AG04449 (cell line): Measurements from ENCODE around the gene MEX3A.
A peak's percentile ranks its signal among the peaks of the same experiment; 100 is the strongest.
"Not testable (repeated sequence)": the region's sequence is repeated elsewhere in the genome, so short reads cannot be mapped to it uniquely, and the experiment has no call there.

Experiments
- CTCF ChIA-PET: fragments of 350-600 bp; formaldehyde crosslinking; extraction: SDS; loops from one replicate; lab custom pipeline; 2021; ENCODE audit warnings: antibody characterized with exemption; lab: Yijun Ruan, JAX
- POLR2A ChIA-PET: fragments of 400-600, 350-600 bp; formaldehyde crosslinking; extraction: SDS; loops from one replicate; lab custom pipeline; 2020; ENCODE audit warnings: antibody characterized with exemption, inconsistent platforms; lab: Yijun Ruan, JAX
- DNase-seq: peaks from one replicate; pipeline ENCODE4 v3.0.0-alpha.2; 2010; ENCODE audit warnings: low read depth, low spot score
- H3K4me3 ChIP-seq: 2 replicates; pipeline ENCODE4 v1.5.1; 2011; ENCODE audit warnings: low read depth, mild to moderate bottlenecking, control low read depth, low read length
- TF ChIP-seq, protein P1 (sequence below): IDR thresholded peaks from one replicate; pipeline ENCODE4 v1.5.1; 2011; ENCODE audit warnings: mild to moderate bottlenecking, moderate library complexity, low read length, control low read depth, inconsistent platforms; ENCODE audit not compliant: insufficient read depth; ENCODE audit errors: missing control alignments

Gene MEX3A

DNA sequence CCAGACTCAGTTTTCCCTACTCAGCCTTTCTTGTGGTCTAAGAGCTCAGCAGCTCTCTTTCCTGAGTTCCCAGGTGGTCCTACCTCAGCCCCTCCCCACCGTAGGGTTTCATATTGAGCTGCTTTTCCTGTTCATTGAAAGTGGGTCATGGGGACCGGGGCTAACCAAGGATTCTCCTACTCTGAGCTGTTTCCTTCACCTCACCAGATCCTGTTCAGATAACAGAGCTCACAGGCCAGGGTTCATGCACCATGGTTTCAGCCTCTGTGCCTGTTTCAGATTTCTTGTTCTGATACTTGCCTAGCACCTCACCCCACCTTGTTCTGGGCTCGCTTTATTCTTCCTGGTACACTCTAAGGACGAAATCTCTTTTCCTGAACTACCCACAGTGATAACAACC lies 37.2 kb downstream of the MEX3A start:
- ChIA-PET POLR2A (interaction anchor here (0.8 kb wide), 1 partner anchor 16 kb away, joined by 3 read pairs; no protein-coding TSS in a partner anchor), CTCF (interaction anchor here (0.9 kb wide), 1 partner anchor 11 kb away, joined by 3 read pairs; no protein-coding TSS in a partner anchor)
- TF ChIP-seq, protein P1, sequence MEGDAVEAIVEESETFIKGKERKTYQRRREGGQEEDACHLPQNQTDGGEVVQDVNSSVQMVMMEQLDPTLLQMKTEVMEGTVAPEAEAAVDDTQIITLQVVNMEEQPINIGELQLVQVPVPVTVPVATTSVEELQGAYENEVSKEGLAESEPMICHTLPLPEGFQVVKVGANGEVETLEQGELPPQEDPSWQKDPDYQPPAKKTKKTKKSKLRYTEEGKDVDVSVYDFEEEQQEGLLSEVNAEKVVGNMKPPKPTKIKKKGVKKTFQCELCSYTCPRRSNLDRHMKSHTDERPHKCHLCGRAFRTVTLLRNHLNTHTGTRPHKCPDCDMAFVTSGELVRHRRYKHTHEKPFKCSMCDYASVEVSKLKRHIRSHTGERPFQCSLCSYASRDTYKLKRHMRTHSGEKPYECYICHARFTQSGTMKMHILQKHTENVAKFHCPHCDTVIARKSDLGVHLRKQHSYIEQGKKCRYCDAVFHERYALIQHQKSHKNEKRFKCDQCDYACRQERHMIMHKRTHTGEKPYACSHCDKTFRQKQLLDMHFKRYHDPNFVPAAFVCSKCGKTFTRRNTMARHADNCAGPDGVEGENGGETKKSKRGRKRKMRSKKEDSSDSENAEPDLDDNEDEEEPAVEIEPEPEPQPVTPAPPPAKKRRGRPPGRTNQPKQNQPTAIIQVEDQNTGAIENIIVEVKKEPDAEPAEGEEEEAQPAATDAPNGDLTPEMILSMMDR: no peak
- no peak for DNase-seq
- no peak overlapping the region for H3K4me3 ChIP-seq

DNA sequence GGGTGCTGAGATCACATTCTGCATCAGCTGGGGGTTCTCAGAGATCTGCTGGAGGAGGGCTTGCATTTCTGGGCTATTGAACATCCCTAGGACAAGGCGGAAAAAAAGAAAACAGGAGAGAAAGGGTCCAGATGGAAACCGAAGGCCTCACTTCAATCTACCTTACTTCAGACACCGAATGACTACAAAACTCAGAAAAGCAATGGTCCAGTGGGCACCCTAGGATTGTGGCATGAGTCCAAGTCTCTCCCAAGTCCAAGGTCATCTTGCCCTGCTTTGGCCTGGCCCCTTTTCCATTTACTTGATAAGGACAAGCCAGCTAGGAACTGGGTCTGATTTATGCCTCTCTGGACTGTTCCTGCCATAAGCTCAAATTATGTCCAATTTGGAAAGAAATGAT lies 39.4 kb downstream of the MEX3A start:
- H3K4me3 ChIP-seq: no peak overlapping the region
- POLR2A ChIA-PET: no interaction called here
- CTCF ChIA-PET: interaction anchor here (0.9 kb wide), 1 partner anchor 17 kb away, joined by 3 read pairs; no protein-coding TSS in a partner anchor
- TF ChIP-seq, protein P1: no peak
- DNase-seq: no peak

- DNase-seq, H3K4me3 ChIP-seq, POLR2A ChIA-PET: not testable (repeated sequence)
- CTCF ChIA-PET: interaction anchor here (1.1 kb wide), 1 partner anchor 10 kb away, joined by 3 read pairs; no protein-coding TSS in a partner anchor
These were observed 47.3 kb downstream of the MEX3A start for GRCh38 chr1:156034991-156035390.

- DNase-seq: no peak
These were observed 49.3 kb downstream of the MEX3A start for GRCh38 chr1:156033011-156033410.

GRCh38 chr1:156026588-156026987 lies 55.7 kb downstream of the MEX3A start:
- no peak for DNase-seq
- ChIA-PET CTCF (interaction anchor here (1.0 to 3.0 kb wide), 4 partner anchors 10 to 39 kb away, joined by 3 to 17 read pairs (median 4); no protein-coding TSS in a partner anchor), POLR2A (no interaction called here)
- no peak overlapping the region for H3K4me3 ChIP-seq
- TF ChIP-seq, protein P1: no peak

More at GRCh38 chr1:156033011-156033410, 49.3 kb downstream of the MEX3A start:
- no peak overlapping the region for H3K4me3 ChIP-seq
- CTCF ChIA-PET: interaction anchor here (1.2 kb wide), 1 partner anchor 64 kb away, joined by 3 read pairs; no protein-coding TSS in a partner anchor
- POLR2A ChIA-PET: interaction anchor here (0.9 to 1.0 kb wide), 2 partner anchors 17 to 26 kb away, joined by 3 read pairs; no protein-coding TSS in a partner anchor
- TF ChIP-seq, protein P1: no peak

GRCh38 chr1:156025876-156026275 lies 56.4 kb downstream of the MEX3A start:
- H3K4me3 ChIP-seq: no peak overlapping the region
- ChIA-PET POLR2A (no interaction called here), CTCF (interaction anchor here (0.7 to 3.0 kb wide), 6 partner anchors 11 to 40 kb away, joined by 3 to 17 read pairs (median 3); partner anchors contain the start of gene LAMTOR2)
- no peak for DNase-seq
- TF ChIP-seq, protein P1: peak; percentile 76

DNA sequence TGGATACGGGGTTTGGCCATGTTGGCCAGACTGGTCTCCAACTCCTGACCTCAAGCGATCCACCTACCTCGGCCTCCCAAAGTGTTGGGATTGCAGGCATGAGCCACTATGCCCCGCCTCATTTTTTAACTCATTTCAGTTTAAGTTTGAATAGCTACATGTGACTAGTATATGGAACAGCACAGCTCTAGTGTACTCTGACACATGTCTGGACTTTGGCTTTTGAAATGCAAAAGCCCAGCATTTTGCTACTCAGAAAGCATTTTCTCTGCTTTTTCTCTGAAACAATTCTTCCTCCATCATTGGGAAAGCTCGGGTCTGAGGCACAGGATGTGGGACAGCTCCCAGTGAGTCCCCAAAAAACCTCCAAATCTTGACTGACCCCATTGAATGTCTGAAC lies 57.5 kb downstream of the MEX3A start:
- ChIA-PET POLR2A (no interaction called here), CTCF (interaction anchor here (1.1 to 3.0 kb wide), 2 partner anchors 41 to 44 kb away, joined by 3 to 17 read pairs; no protein-coding TSS in a partner anchor)
- no peak overlapping the region for H3K4me3 ChIP-seq
- DNase-seq: no peak
- TF ChIP-seq, protein P1: no peak
